K562 (cell line): ENCODE results near the gene CARS2. TPM values are rescaled to one million over a fixed set of nuclear protein-coding genes. Genes with fewer than 3 reads are reported as not detected.

Experiments used
- ATAC-seq: fragments of 200-7000 bp; cut with Tn5 transposase; 3 replicates; pipeline ENCODE4 v1.9.1; 2020; ENCODE audit warnings: moderate library complexity
- BruUV-seq: library from RNA; stranded (reverse); fragments of 400-500 nt; replicated peaks from 2 replicates; lab custom pipeline; 2021; lab: Mats Ljungman, UMichigan
- CTCF ChIA-PET: fragments of 300-600 bp; formaldehyde crosslinking; extraction: SDS; loops from one replicate; lab custom pipeline; 2021; ENCODE audit warnings: low intra/inter-chr PET ratio; lab: Yijun Ruan, JAX
- POLR2A ChIA-PET: fragments of 300-600, 350-650 bp; sonication (Branson Sonifier 250); formaldehyde crosslinking; extraction: SDS; loops from one replicate; lab custom pipeline; 2021; ENCODE audit warnings: antibody characterized with exemption, inconsistent platforms; lab: Yijun Ruan, JAX
- DNase-seq, 4 experiments: peaks; one replicate each; pipeline versions ENCODE4 v3.0.0 to v3.0.0-alpha.2; 2011 to 2018; ENCODE audit warnings: low spot score in 3 of 4, mixed read lengths in 3 of 4; ENCODE audit errors: extremely low read depth in 1 of 4
- FAIRE-seq: peaks from 2 replicates; lab custom pipeline; 2011; peaks lifted over from hg19 to GRCh38; lab: Jason Lieb, UNC
- H2AFZ ChIP-seq: 2 replicates; pipeline ENCODE4 v1.6.0; 2011; ENCODE audit warnings: low read depth, low read length, control low read depth, inconsistent platforms
- H3K27ac ChIP-seq: fragments of 200-600 bp; 3 replicates; pipeline ENCODE4 v1.8.0; 2011; ENCODE audit warnings: low read depth, mild to moderate bottlenecking, control low read depth, inconsistent platforms, low read length, moderate library complexity, mixed read lengths; ENCODE audit errors: extremely low read depth
- H3K27me3 ChIP-seq, 2 experiments: fragments of 300-600 bp in 1 of 2; 2 replicates in 1 of 2; 3 replicates in 1 of 2; pipeline versions ENCODE4 v1.6.0 to v1.8.0; 2011; ENCODE audit warnings: inconsistent platforms in 2 of 2, low read length in 2 of 2, mild to moderate bottlenecking in 1 of 2, mixed read lengths in 1 of 2, moderate library complexity in 1 of 2; ENCODE audit not compliant: control insufficient read depth in 2 of 2, insufficient read depth in 2 of 2
- H3K36me3 ChIP-seq: fragments of 300-600 bp; 3 replicates; pipeline ENCODE4 v1.8.0; 2011; ENCODE audit warnings: mild to moderate bottlenecking, low read length, inconsistent platforms; ENCODE audit not compliant: control insufficient read depth, insufficient read depth
- H3K4me1 ChIP-seq, 2 experiments: fragments of 200-600 bp in 1 of 2; replicated peaks in 1 of 2; 2 replicates in 1 of 2; 3 replicates in 1 of 2; pipeline versions ENCODE4 v1.5.1 to v1.8.0; 2011; ENCODE audit warnings: inconsistent platforms in 2 of 2, low read length in 2 of 2, mild to moderate bottlenecking in 1 of 2, mixed read lengths in 1 of 2, moderate library complexity in 1 of 2; ENCODE audit not compliant: control insufficient read depth in 2 of 2, insufficient read depth in 2 of 2
- H3K4me2 ChIP-seq: 2 replicates; pipeline ENCODE4 v1.6.1; 2011; ENCODE audit warnings: low read length, control low read depth, inconsistent platforms, mixed read lengths; ENCODE audit not compliant: insufficient read depth
- H3K4me3 ChIP-seq: fragments of 200-600 bp; sonication (generic), shearing (Covaris generic); 2 replicates; pipeline ENCODE4 v1.5.1; 2016; ENCODE audit warnings: control low read depth, inconsistent platforms
- H3K79me2 ChIP-seq: fragments of 200-600 bp; 3 replicates; pipeline ENCODE4 v1.8.0; 2011; ENCODE audit warnings: low read length, inconsistent platforms; ENCODE audit not compliant: control insufficient read depth, insufficient read depth
- H3K9ac ChIP-seq, 2 experiments: 2 replicates each; pipeline versions ENCODE4 v1.6.0 to v1.6.1; 2011; ENCODE audit warnings: low read depth in 2 of 2, low read length in 2 of 2, control low read depth in 1 of 2, inconsistent platforms in 1 of 2, mild to moderate bottlenecking in 1 of 2, mixed read lengths in 1 of 2; ENCODE audit not compliant: insufficient read depth in 1 of 2
- H3K9me1 ChIP-seq: one replicate; pipeline ENCODE4 v1.6.0; 2011; ENCODE audit warnings: inconsistent platforms, mild to moderate bottlenecking, low read length, moderate library complexity; ENCODE audit not compliant: control insufficient read depth, insufficient read depth
- H3K9me3 ChIP-seq: replicated peaks from 2 replicates; pipeline ENCODE4 v1.5.1; 2011; ENCODE audit warnings: low read depth, low read length, inconsistent platforms; ENCODE audit not compliant: control insufficient read depth, insufficient read depth
- H4K20me1 ChIP-seq: replicated peaks from 2 replicates; pipeline ENCODE4 v1.6.1; 2011; ENCODE audit warnings: low read length, inconsistent platforms, mixed read lengths; ENCODE audit not compliant: control insufficient read depth, insufficient read depth
- ATF7 ChIP-seq: fragments of 450-650 bp; IDR thresholded peaks from 2 replicates; pipeline ENCODE4 v1.7.1; 2014; ENCODE audit warnings: mild to moderate bottlenecking, moderate library complexity
- GABPB2 ChIP-seq: fragments of 250-450 bp; sonication (Bioruptor Pico); conservative IDR thresholded peaks from 2 replicates; pipeline ENCODE4 v1.5.1; 2021; ENCODE audit warnings: mild to moderate bottlenecking
- PHB ChIP-seq: fragments of 250-450 bp; sonication (Bioruptor Pico); IDR thresholded peaks from 2 replicates; pipeline ENCODE4 v1.5.0; 2021
- RAD51 ChIP-seq: fragments of 450-650 bp; IDR thresholded peaks from 2 replicates; pipeline ENCODE4 v1.7.1; 2016; ENCODE audit warnings: low read depth, mild to moderate bottlenecking, borderline replicate concordance
- RBBP5 ChIP-seq: fragments of 200-600 bp; sonication (generic); IDR thresholded peaks from 2 replicates; pipeline ENCODE4 v1.6.1; 2012; ENCODE audit warnings: borderline replicate concordance, mild to moderate bottlenecking, low read length, control low read depth, inconsistent platforms; ENCODE audit not compliant: insufficient read depth, poor library complexity, severe bottlenecking
- SIN3B ChIP-seq: fragments of 450-650 bp; IDR thresholded peaks from 2 replicates; pipeline ENCODE4 v1.6.1; 2017; ENCODE audit warnings: low read depth, mild to moderate bottlenecking, moderate library complexity
- WGBS: fragments of 100-300 bp; shearing (Covaris generic); methylation state at CpG from one replicate; pipeline ENCODE4 v1.1.6; 2016; ENCODE audit warnings: low coverage, mixed read lengths; ENCODE audit not compliant: insufficient coverage; ENCODE audit errors: missing lambda C conversion rate; 5-methylcytosine and 5-hydroxymethylcytosine counted together
- in situ Hi-C: fragments of 300-500 bp; cut with MboI; formaldehyde crosslinking; loops from 4 replicates; pipeline ENCODE4 v1.15.0; 2018; ENCODE audit warnings: inconsistent platforms, mixed read lengths
- intact Hi-C: fragments of 100-400 bp; cut with micrococcal nuclease; formaldehyde crosslinking; loops from 2 replicates; pipeline ENCODE4 v1.14.2; 2022
- polyA plus RNA-seq, 8 experiments: library from polyadenylated mRNA; depleted of rRNA in 4 of 8; stranded (reverse) in 5 of 8; unstranded in 3 of 8; fragments of >200 nt; fragmentation: Nextera tagmentation in 2 of 8; fragmentation: Illumina TruSeq in 1 of 8; extraction: Ambion mirVana in 2 of 8; extraction: Trizol in 1 of 8; gene quantifications; 2 replicates each; pipeline versions ENCODE4 v1.2.1 to v1.2.3, GENCODE V29; 2011 to 2014; ENCODE audit warnings: inconsistent platforms in 1 of 8, missing spikeins in 1 of 8
- total RNA-seq, 7 experiments: library from RNA; depleted of rRNA in 6 of 7; stranded (reverse); fragments of >200 nt in 6 of 7; fragmentation: Illumina TruSeq in 2 of 7; extraction: Trizol in 2 of 7; gene quantifications; 2 replicates each; pipeline versions ENCODE4 v1.2.1 to v1.2.3, GENCODE V29; 2011 to 2021; ENCODE audit warnings: low replicate concordance in 1 of 7
- TF ChIP-seq, protein P1 (sequence below), 2 experiments: fragments of 450-650 bp; IDR thresholded peaks; 2 replicates each; pipeline ENCODE4 v1.6.1; 2016

The CARS2 gene
- total and polyA plus RNA-seq, 9 of the 15 experiments (the other 6 are each of a cell fraction or from before 2014, with no cell fraction given), result 1.7 to 37.4 (median 30.5) TPM

DNA sequence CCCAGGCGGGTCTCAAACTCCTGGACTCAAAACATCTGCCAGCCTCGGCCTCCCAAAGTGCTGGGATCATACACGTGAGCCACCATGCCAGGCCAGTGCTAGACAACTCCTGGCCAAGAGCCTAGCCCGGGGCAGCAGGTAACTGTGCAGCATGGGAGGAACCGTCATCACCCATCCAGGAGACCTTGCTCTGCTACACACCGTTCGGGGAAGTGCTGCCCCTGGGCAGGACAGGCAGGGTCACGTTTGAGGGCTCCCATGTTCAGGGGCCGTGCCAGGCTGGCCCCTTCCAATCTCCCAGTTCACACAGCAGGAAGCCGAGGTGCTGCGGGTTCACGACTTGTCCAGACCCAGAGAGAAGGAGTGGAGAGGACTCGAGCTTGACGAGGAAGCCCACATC lies 55.5 kb downstream of the CARS2 start:
- Histone ChIP-seq H3K9me1 (peaks cover 3% of the 10 kb centered on the region), H3K9ac (no peak overlapping the region), H2AFZ (no peak overlapping the region), H3K4me1 (peaks cover 4 to 18% of the 10 kb centered on the region in 2 experiments; a peak in 4 of 5 replicates), H3K27me3 (no peaks in the 10 kb centered on the region), H3K36me3 (peaks cover 28% of the 10 kb centered on the region; the same call in 1 of the 3 replicates), H3K9me3 (no peaks in the 10 kb centered on the region), H3K4me2 (no peak overlapping the region), H3K79me2 (no peaks in the 10 kb centered on the region), H4K20me1 (no peaks in the 10 kb centered on the region), H3K4me3 (no peak overlapping the region), H3K27ac (no peak overlapping the region)
- intact Hi-C loops (no loop called here), in situ Hi-C loops (no loop called here)
- no peak for TF ChIP-seq RAD51
- TF ChIP-seq, protein P1, sequence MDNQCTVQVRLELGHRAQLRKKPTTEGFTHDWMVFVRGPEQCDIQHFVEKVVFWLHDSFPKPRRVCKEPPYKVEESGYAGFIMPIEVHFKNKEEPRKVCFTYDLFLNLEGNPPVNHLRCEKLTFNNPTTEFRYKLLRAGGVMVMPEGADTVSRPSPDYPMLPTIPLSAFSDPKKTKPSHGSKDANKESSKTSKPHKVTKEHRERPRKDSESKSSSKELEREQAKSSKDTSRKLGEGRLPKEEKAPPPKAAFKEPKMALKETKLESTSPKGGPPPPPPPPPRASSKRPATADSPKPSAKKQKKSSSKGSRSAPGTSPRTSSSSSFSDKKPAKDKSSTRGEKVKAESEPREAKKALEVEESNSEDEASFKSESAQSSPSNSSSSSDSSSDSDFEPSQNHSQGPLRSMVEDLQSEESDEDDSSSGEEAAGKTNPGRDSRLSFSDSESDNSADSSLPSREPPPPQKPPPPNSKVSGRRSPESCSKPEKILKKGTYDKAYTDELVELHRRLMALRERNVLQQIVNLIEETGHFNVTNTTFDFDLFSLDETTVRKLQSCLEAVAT (IDR thresholded peaks at IDR 0.05), result no peak
- no TSS peak for BruUV-seq
- DNase-seq, result no peak
- no peak for ATAC-seq
- no peak for FAIRE-seq
- CTCF ChIA-PET, result no interaction called here
- 96% methylated on average over 3 of the region's 14 CpGs for WGBS
- POLR2A ChIA-PET, result interaction anchor here (1.3 kb wide), 1 partner anchor 64 kb away, joined by 5 read pairs; no protein-coding TSS in a partner anchor

DNA sequence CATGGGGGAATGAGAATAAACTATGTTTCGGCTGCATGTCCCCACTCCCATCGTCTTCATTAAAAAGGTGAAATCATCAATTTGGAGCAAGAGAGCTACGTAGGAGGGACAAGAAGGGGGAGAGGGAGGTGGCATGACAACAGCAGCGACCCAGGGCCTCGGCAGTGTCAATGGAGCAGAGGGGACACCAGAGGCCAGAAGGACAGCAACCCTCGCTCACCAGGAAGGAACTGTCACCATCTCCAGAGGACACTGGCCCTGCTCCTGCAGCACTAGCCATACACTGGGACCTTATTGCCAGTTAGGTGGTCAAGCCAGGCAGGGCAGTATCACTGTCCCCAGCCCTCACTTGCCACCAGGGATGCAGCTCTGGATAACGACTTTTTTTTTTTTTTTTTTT lies 56.4 kb downstream of the CARS2 start:
- 87% methylated on average over 6 of the region's 7 CpGs for WGBS
- BruUV-seq, result no TSS peak

More for the DNA sequence above, 56.4 kb downstream of the CARS2 start:
- DNase-seq, result no peak
- Histone ChIP-seq H3K4me3 (no peak overlapping the region), H3K27ac (no peak overlapping the region), H3K9ac (no peak overlapping the region), H3K9me1 (peaks cover 3% of the 10 kb centered on the region), H3K36me3 (peaks cover 29% of the 10 kb centered on the region; the same call in 1 of the 3 replicates), H3K4me2 (no peak overlapping the region), H3K27me3 (no peaks in the 10 kb centered on the region), H2AFZ (no peak overlapping the region), H3K4me1 (peaks cover 4 to 23% of the 10 kb centered on the region in 2 experiments; a peak in 4 of 5 replicates), H3K9me3 (no peaks in the 10 kb centered on the region), H3K79me2 (no peaks in the 10 kb centered on the region), H4K20me1 (no peaks in the 10 kb centered on the region)
- in situ Hi-C loops (no loop called here), intact Hi-C loops (no loop called here)
- ATAC-seq, result no peak
- no peak for FAIRE-seq
- POLR2A ChIA-PET, result interaction anchor here (0.7 to 1.3 kb wide), 2 partner anchors 25 to 65 kb away, joined by 3 to 5 read pairs; no protein-coding TSS in a partner anchor
- CTCF ChIA-PET, result no interaction called here
- no peak for TF ChIP-seq ATF7
- no peak for TF ChIP-seq PHB
- no peak for TF ChIP-seq RBBP5
- TF ChIP-seq GABPB2, result no peak
- no peak for TF ChIP-seq SIN3B
